B cell (primary cell): ENCODE results near the gene CCDC28B. TPM values are rescaled to one million over a fixed set of nuclear protein-coding genes. Genes with fewer than 3 reads are reported as not detected.

ENCODE experiments used
- ATAC-seq: fragments of 200-7000 bp; cut with Tn5 transposase; one replicate; pipeline ENCODE4 v1.10.0; 2021; ENCODE audit warnings: low read depth, mild to moderate bottlenecking, moderate number of reproducible peaks, moderate library complexity
- CTCF ChIA-PET: fragments of 350-600 bp; sonication (Branson Sonifier 250); formaldehyde crosslinking; loops from one replicate; lab custom pipeline; 2021; ENCODE audit warnings: antibody characterized with exemption, inconsistent platforms; lab: Charles Lee
- POLR2A ChIA-PET: fragments of 350-600 bp; sonication (Branson Sonifier 250); formaldehyde crosslinking; loops from one replicate; lab custom pipeline; 2021; ENCODE audit warnings: antibody characterized with exemption; lab: Charles Lee
- DNase-seq: peaks from one replicate; pipeline ENCODE4 v3.0.0; 2013
- H2AFZ ChIP-seq: 2 replicates; pipeline ENCODE4 v1.6.1; 2012; ENCODE audit warnings: mild to moderate bottlenecking, low read depth, low read length; ENCODE audit not compliant: insufficient read depth, poor library complexity, severe bottlenecking
- H3K27ac ChIP-seq, 2 donors: 1 replicate in 1 of 2; 2 replicates in 1 of 2; pipeline ENCODE4 v1.5.1; 2012 to 2013; ENCODE audit warnings: low read length in 2 of 2, mild to moderate bottlenecking in 2 of 2, moderate library complexity in 1 of 2
- H3K27me3 ChIP-seq, 4 experiments: fragments of 200-600 bp in 1 of 4; sonication (generic) in 1 of 4; replicated peaks in 1 of 4; 1 replicate in 2 of 4; 2 replicates in 2 of 4; pipeline versions ENCODE4 v1.6.1 to v1.7.0; 2013 to 2016; ENCODE audit warnings: low read length in 3 of 4, mild to moderate bottlenecking in 2 of 4, mixed read lengths in 1 of 4, moderate library complexity in 1 of 4; ENCODE audit not compliant: insufficient read depth in 4 of 4, control insufficient read depth in 3 of 4; ENCODE audit errors: control extremely low read depth in 1 of 4
- H3K36me3 ChIP-seq, 2 experiments: replicated peaks in 1 of 2; 1 replicate in 1 of 2; 2 replicates in 1 of 2; pipeline versions ENCODE4 v1.6.1 to v1.7.1; 2013; ENCODE audit warnings: low read length in 1 of 2; ENCODE audit not compliant: insufficient read depth in 2 of 2, control insufficient read depth in 1 of 2; ENCODE audit errors: control extremely low read depth in 1 of 2, extremely low read depth in 1 of 2
- H3K4me1 ChIP-seq, 2 donors: fragments of 200-600 bp in 1 of 2; sonication (generic) in 1 of 2; 1 replicate in 1 of 2; 2 replicates in 1 of 2; pipeline versions ENCODE4 v1.5.1 to v1.6.1; 2013 to 2017; ENCODE audit warnings: low read length in 2 of 2; ENCODE audit not compliant: control insufficient read depth in 2 of 2, insufficient read depth in 2 of 2
- H3K4me2 ChIP-seq: replicated peaks from 2 replicates; pipeline ENCODE3; 2012; ENCODE audit warnings: mild to moderate bottlenecking, low read depth, low read length; ENCODE audit not compliant: poor library complexity, severe bottlenecking
- H3K4me3 ChIP-seq, 5 experiments: fragments of 200-600 bp in 1 of 5; sonication (generic) in 1 of 5; 1 replicate in 3 of 5; 2 replicates in 2 of 5; pipeline versions ENCODE4 v1.5.1 to v1.7.0; 2011 to 2016; ENCODE audit warnings: low read length in 4 of 5, mild to moderate bottlenecking in 4 of 5, low read depth in 2 of 5, control low read depth in 1 of 5, moderate library complexity in 1 of 5; ENCODE audit not compliant: insufficient read depth in 1 of 5; ENCODE audit errors: control extremely low read depth in 1 of 5, extremely low read depth in 1 of 5
- H3K79me2 ChIP-seq: fragments of 200-600 bp; sonication (generic); one replicate; pipeline ENCODE4 v1.6.0; 2016; ENCODE audit warnings: low read length; ENCODE audit not compliant: control insufficient read depth, insufficient read depth
- H3K9ac ChIP-seq: fragments of 200-600 bp; sonication (generic); 2 replicates; pipeline ENCODE4 v1.6.1; 2017; ENCODE audit warnings: mild to moderate bottlenecking, low read length, moderate library complexity
- H3K9me3 ChIP-seq, 3 donors: one replicate each; pipeline versions ENCODE4 v1.6.1 to v1.7.1; 2013; ENCODE audit warnings: low read length in 2 of 3; ENCODE audit not compliant: control insufficient read depth in 2 of 3, insufficient read depth in 1 of 3; ENCODE audit errors: control extremely low read depth in 1 of 3
- H4K20me1 ChIP-seq: 2 replicates; pipeline ENCODE4 v1.6.0; 2012; ENCODE audit warnings: mild to moderate bottlenecking, low read length; ENCODE audit not compliant: insufficient read depth, control insufficient read depth, poor library complexity, severe bottlenecking
- H3K27ac Mint-ChIP-seq: one replicate; pipeline ENCODE4 v1.8.0; 2021; ENCODE audit warnings: mixed read lengths
- H3K27me3 Mint-ChIP-seq: one replicate; pipeline ENCODE4 v1.8.0; 2021; ENCODE audit warnings: mixed read lengths
- H3K4me1 Mint-ChIP-seq: one replicate; pipeline ENCODE4 v1.8.0; 2021; ENCODE audit warnings: mixed read lengths
- H3K4me3 Mint-ChIP-seq: one replicate; pipeline ENCODE4 v1.8.0; 2021; ENCODE audit warnings: mixed read lengths
- H3K9me3 Mint-ChIP-seq: one replicate; pipeline ENCODE4 v1.8.0; 2022; ENCODE audit warnings: mixed read lengths; ENCODE audit not compliant: insufficient read depth
- CTCF ChIP-seq: fragments of 200-600 bp; IDR thresholded peaks from one replicate; pipeline ENCODE4 v1.8.0; 2022; ENCODE audit warnings: antibody characterized with exemption, mild to moderate bottlenecking
- EZH2 ChIP-seq: IDR thresholded peaks from 2 replicates; pipeline ENCODE4 v1.6.1; 2012; ENCODE audit warnings: borderline replicate concordance, low read depth, mild to moderate bottlenecking, moderate library complexity, low read length; ENCODE audit not compliant: insufficient read depth, poor library complexity, severe bottlenecking
- WGBS: methylation state at CpG from one replicate; pipeline ENCODE4 v1.1.5; 2013; ENCODE audit warnings: missing lambda C conversion rate; ENCODE audit not compliant: insufficient coverage; 5-methylcytosine and 5-hydroxymethylcytosine counted together
- intact Hi-C: fragments of 100-400 bp; cut with micrococcal nuclease; formaldehyde crosslinking; loops from one replicate; pipeline ENCODE4 v1.10.0; 2022
- polyA plus RNA-seq: library from polyadenylated mRNA; depleted of rRNA; stranded (reverse); fragments of >200 nt; gene quantifications from 2 replicates; pipeline ENCODE4 v1.2.3, GENCODE V29; 2012
- total RNA-seq, 2 donors: library from RNA; stranded (reverse); fragments of 120-200 nt in 1 of 2; gene quantifications; 1 replicate in 1 of 2; 2 replicates in 1 of 2; pipeline versions ENCODE4 v1.2.3 to v1.2.4, GENCODE V29; 2013 to 2022

The CCDC28B gene
- total and polyA plus RNA-seq, 2 donors (not counting 1 experiment from before 2014, with no cell fraction given) = 7.8 to 8.0 TPM

- Mint-ChIP-seq H3K9me3 (no peaks in the 10 kb centered on the region), H3K27me3 (no peaks in the 10 kb centered on the region), H3K4me3 (no peak overlapping the region), H3K27ac (no peak overlapping the region), H3K4me1 (peaks cover 20% of the 10 kb centered on the region)
- H3K27me3 ChIP-seq = no peaks in the 10 kb centered on the region
- H3K79me2 ChIP-seq = peaks cover 28% of the 10 kb centered on the region
- no peak overlapping the region for H3K9ac ChIP-seq
- peaks cover 3 to 30% of the 10 kb centered on the region in 2 experiments for H3K36me3 ChIP-seq
- no peak overlapping the region for H3K4me2 ChIP-seq
- ATAC-seq = no peak
- H3K9me3 ChIP-seq = no peaks in the 10 kb centered on the region
- no peak overlapping the region for H3K4me3 ChIP-seq
- peaks cover 13 to 20% of the 10 kb centered on the region in 2 donors for H3K4me1 ChIP-seq
- DNase-seq = no peak
- no peak overlapping the region for H2AFZ ChIP-seq
- no peak overlapping the region for H3K27ac ChIP-seq
- 98% methylated on average over 4 of the region's 5 CpGs for WGBS
- H4K20me1 ChIP-seq = no peaks in the 10 kb centered on the region
- TF ChIP-seq EZH2 = no peak
- no peak for TF ChIP-seq CTCF
- CTCF ChIA-PET = interaction anchor here (0.6 to 3.6 kb wide), 36 partner anchors 10 to 303 kb away, joined by 3 to 49 read pairs (median 7); partner anchors contain the start of genes BSDC1, CCDC28B, FAM167B and HDAC1
- POLR2A ChIA-PET = interaction anchor here (0.6 kb wide), 1 partner anchor 21 kb away, joined by 5 read pairs; no protein-coding TSS in a partner anchor
- intact Hi-C loops = no loop called here
Observed at GRCh38 chr1:32216566-32216965, 16.2 kb downstream of the CCDC28B start.

- Histone ChIP-seq H3K27me3 (no peaks in the 10 kb centered on the region), H3K4me2 (no peak overlapping the region), H4K20me1 (peaks cover 6% of the 10 kb centered on the region), H3K27ac (no peak overlapping the region), H3K4me3 (no peak overlapping the region), H2AFZ (no peak overlapping the region), H3K4me1 (peaks cover 28 to 37% of the 10 kb centered on the region in 2 donors), H3K79me2 (peaks cover 53% of the 10 kb centered on the region), H3K9ac (no peak overlapping the region), H3K36me3 (peaks cover 3 to 36% of the 10 kb centered on the region in 2 experiments), H3K9me3 (no peaks in the 10 kb centered on the region)
- POLR2A ChIA-PET = interaction anchor here (1.4 kb wide), 1 partner anchor 18 kb away, joined by 3 read pairs; the partner anchor contains the start of gene CCDC28B
- TF ChIP-seq CTCF = no peak
- TF ChIP-seq EZH2 = no peak
- no peak for ATAC-seq
- WGBS = 100% methylated on average over 2 of the region's 7 CpGs
- no peak overlapping the region for H3K27ac Mint-ChIP-seq
- CTCF ChIA-PET = interaction anchor here (1.0 to 2.0 kb wide), 2 partner anchors 24 to 103 kb away, joined by 3 to 5 read pairs; no protein-coding TSS in a partner anchor
- intact Hi-C loops = no loop called here
- no peak for DNase-seq
- H3K9me3 Mint-ChIP-seq = no peaks in the 10 kb centered on the region
- no peaks in the 10 kb centered on the region for H3K27me3 Mint-ChIP-seq
- H3K4me1 Mint-ChIP-seq = peaks cover 43% of the 10 kb centered on the region
- no peak overlapping the region for H3K4me3 Mint-ChIP-seq
Observed at GRCh38 chr1:32219022-32219421, 18.6 kb downstream of the CCDC28B start.
